IMR-90 (cell line): ENCODE data around the gene ERICH6. TPM values are rescaled to one million over a fixed set of nuclear protein-coding genes. Genes with fewer than 3 reads are reported as not detected.

Source experiments
- ATAC-seq: fragments of 200-7000 bp; cut with Tn5 transposase; 2 replicates; pipeline ENCODE4 v1.9.1; 2020; ENCODE audit warnings: low read depth, mild to moderate bottlenecking, moderate library complexity
- BruUV-seq: library from RNA; stranded (reverse); fragments of 400-500 nt; replicated peaks from 2 replicates; lab custom pipeline; 2021; lab: Mats Ljungman, UMichigan
- CTCF ChIA-PET: fragments of 300-600 bp; formaldehyde crosslinking; extraction: SDS; loops from one replicate; lab custom pipeline; 2021; ENCODE audit warnings: antibody characterized with exemption; lab: Yijun Ruan, JAX
- POLR2A ChIA-PET: fragments of 300-600 bp; sonication (Branson Sonifier 250); formaldehyde crosslinking; loops from one replicate; lab custom pipeline; 2022; ENCODE audit warnings: antibody characterized with exemption; ENCODE audit not compliant: unreplicated experiment; lab: Charles Lee
- DNase-seq: peaks from one replicate; pipeline ENCODE4 v3.0.0; 2013
- H2AFZ ChIP-seq: replicated peaks from 2 replicates; pipeline ENCODE3; 2013; ENCODE audit warnings: low read length, mild to moderate bottlenecking; ENCODE audit not compliant: poor library complexity
- H2AK5ac ChIP-seq: 2 replicates; pipeline ENCODE4 v1.6.1; 2013; ENCODE audit warnings: low read depth, low read length, inconsistent platforms
- H2AK9ac ChIP-seq: replicated peaks from 2 replicates; pipeline ENCODE3; 2013; ENCODE audit warnings: mild to moderate bottlenecking, low read depth, low read length, moderate library complexity; ENCODE audit not compliant: poor library complexity
- H2BK120ac ChIP-seq: 2 replicates; pipeline ENCODE4 v1.6.1; 2013; ENCODE audit warnings: low read depth, low read length, inconsistent platforms
- H2BK15ac ChIP-seq: 3 replicates; pipeline ENCODE4 v1.6.1; 2013; ENCODE audit warnings: low read depth, low read length, inconsistent platforms
- H2BK20ac ChIP-seq: 2 replicates; pipeline ENCODE4 v1.6.1; 2013; ENCODE audit warnings: low read depth, mild to moderate bottlenecking, inconsistent platforms, low read length, moderate library complexity
- H2BK5ac ChIP-seq: 2 replicates; pipeline ENCODE4 v1.6.1; 2013; ENCODE audit warnings: mild to moderate bottlenecking, low read depth, low read length, inconsistent platforms; ENCODE audit not compliant: poor library complexity, severe bottlenecking
- H3K14ac ChIP-seq: replicated peaks from 2 replicates; pipeline ENCODE4 v1.6.1; 2013; ENCODE audit warnings: low read depth, low read length, inconsistent platforms
- H3K18ac ChIP-seq: 2 replicates; pipeline ENCODE4 v1.6.1; 2013; ENCODE audit warnings: low read depth, low read length, control low read depth
- H3K23ac ChIP-seq: 2 replicates; pipeline ENCODE4 v1.6.1; 2013; ENCODE audit warnings: low read depth, low read length, inconsistent platforms
- H3K27ac ChIP-seq: 2 replicates; pipeline ENCODE4 v1.5.1; 2013; ENCODE audit warnings: mild to moderate bottlenecking, control low read depth, low read length; ENCODE audit not compliant: insufficient read depth
- H3K27me3 ChIP-seq: 2 replicates; pipeline ENCODE4 v1.6.1; 2013; ENCODE audit warnings: low read length; ENCODE audit not compliant: control insufficient read depth, insufficient read depth
- H3K36me3 ChIP-seq: 2 replicates; pipeline ENCODE4 v1.6.1; 2013; ENCODE audit warnings: low read length, mixed read lengths; ENCODE audit not compliant: control insufficient read depth, insufficient read depth
- H3K4ac ChIP-seq: 2 replicates; pipeline ENCODE4 v1.6.1; 2013; ENCODE audit warnings: low read depth, low read length, inconsistent platforms
- H3K4me1 ChIP-seq: 2 replicates; pipeline ENCODE4 v1.6.1; 2013; ENCODE audit warnings: low read length, mixed read lengths; ENCODE audit not compliant: control insufficient read depth, insufficient read depth
- H3K4me2 ChIP-seq: 2 replicates; pipeline ENCODE4 v1.6.1; 2013; ENCODE audit warnings: low read depth, mild to moderate bottlenecking, control low read depth, low read length, moderate library complexity
- H3K4me3 ChIP-seq: 2 replicates; pipeline ENCODE4 v1.5.1; 2013; ENCODE audit warnings: low read depth, mild to moderate bottlenecking, control low read depth, low read length, moderate library complexity; ENCODE audit not compliant: insufficient read depth
- H3K56ac ChIP-seq: 2 replicates; pipeline ENCODE4 v1.6.1; 2013; ENCODE audit warnings: low read length, inconsistent platforms; ENCODE audit not compliant: insufficient read depth; ENCODE audit errors: extremely low read depth
- H3K79me1 ChIP-seq, 2 experiments: 2 replicates each; pipeline ENCODE4 v1.6.1; 2013; ENCODE audit warnings: low read length in 2 of 2, inconsistent platforms in 1 of 2, low read depth in 1 of 2
- H3K9ac ChIP-seq: 2 replicates; pipeline ENCODE4 v1.6.1; 2013; ENCODE audit warnings: low read depth, low read length, control low read depth
- H3K9me1 ChIP-seq: 2 replicates; pipeline ENCODE4 v1.6.1; 2013; ENCODE audit warnings: low read length, inconsistent platforms; ENCODE audit not compliant: insufficient read depth
- H3K9me3 ChIP-seq: 2 replicates; pipeline ENCODE4 v1.6.1; 2013; ENCODE audit warnings: low read length; ENCODE audit not compliant: control insufficient read depth, insufficient read depth
- H4K20me1 ChIP-seq: 2 replicates; pipeline ENCODE4 v1.6.1; 2013; ENCODE audit warnings: low read length, inconsistent platforms; ENCODE audit not compliant: insufficient read depth
- H4K5ac ChIP-seq: 2 replicates; pipeline ENCODE4 v1.6.1; 2013; ENCODE audit warnings: mild to moderate bottlenecking, low read depth, low read length, control low read depth
- H4K8ac ChIP-seq, 2 experiments: 2 replicates each; pipeline ENCODE4 v1.6.1; 2013; ENCODE audit warnings: low read depth in 2 of 2, low read length in 2 of 2, control low read depth in 1 of 2, inconsistent platforms in 1 of 2
- H4K91ac ChIP-seq: 2 replicates; pipeline ENCODE4 v1.6.1; 2013; ENCODE audit warnings: low read depth, low read length, inconsistent platforms; ENCODE audit not compliant: insufficient read depth
- BHLHE40 ChIP-seq: fragments of 150-350 bp; IDR thresholded peaks from 2 replicates; pipeline ENCODE4 v1.6.1; 2016; ENCODE audit warnings: mild to moderate bottlenecking, low read depth, low read length
- CEBPB ChIP-seq: IDR thresholded peaks from 2 replicates; pipeline ENCODE4 v1.6.1; 2012; ENCODE audit warnings: low read depth, low read length, improper control_type of control experiment
- FOS ChIP-seq: fragments of 150-350 bp; IDR thresholded peaks from 2 replicates; pipeline ENCODE4 v1.6.1; 2016; ENCODE audit warnings: low read depth, low read length
- MXI1 ChIP-seq: IDR thresholded peaks from 2 replicates; pipeline ENCODE4 v1.6.1; 2012; ENCODE audit warnings: low read depth, mild to moderate bottlenecking, low read length, moderate library complexity, borderline replicate concordance
- RCOR1 ChIP-seq: IDR thresholded peaks from 2 replicates; pipeline ENCODE4 v1.6.1; 2012; ENCODE audit warnings: mild to moderate bottlenecking, low read length, improper control_type of control experiment; ENCODE audit not compliant: insufficient replicate concordance
- WGBS, 2 experiments: methylation state at CpG; one replicate each; pipeline versions ENCODE4 v1.1.5 to v1.1.7; 2013; ENCODE audit warnings: missing lambda C conversion rate in 2 of 2; ENCODE audit not compliant: insufficient read length in 1 of 2; ENCODE audit errors: extremely low coverage in 2 of 2; 5-methylcytosine and 5-hydroxymethylcytosine counted together
- dilution Hi-C: fragments of 300-500 bp; cut with HindIII; formaldehyde crosslinking; loops from one replicate; pipeline ENCODE4 v1.14.3; 2018; ENCODE audit warnings: low sequenced_read_pairs; ENCODE audit not compliant: unreplicated experiment
- in situ Hi-C: fragments of 300-500 bp; cut with MboI; formaldehyde crosslinking; loops from 3 replicates; pipeline ENCODE4 v1.14.3; 2019; ENCODE audit warnings: low sequenced_read_pairs, inconsistent platforms, mixed read lengths
- intact Hi-C: fragments of 100-400 bp; cut with micrococcal nuclease; formaldehyde crosslinking; loops from 2 replicates; pipeline ENCODE4 v1.10.0; 2022
- polyA plus RNA-seq, 3 experiments: library from polyadenylated mRNA; depleted of rRNA; stranded (reverse); fragments of >200 nt; gene quantifications; 2 replicates each; pipeline ENCODE4 v1.2.3, GENCODE V29; 2012; ENCODE audit warnings: low replicate concordance in 1 of 3
- total RNA-seq: library from RNA; depleted of rRNA; stranded (reverse); fragments of >200 nt; gene quantifications from 2 replicates; pipeline ENCODE4 v1.2.3, GENCODE V29; 2012
- TF ChIP-seq, protein P1 (sequence below): conservative IDR thresholded peaks from 2 replicates; pipeline ENCODE4 v1.5.1; 2012; ENCODE audit warnings: mild to moderate bottlenecking, low read depth, low read length, improper control_type of control experiment

ERICH6 gene
- total and polyA plus RNA-seq, 2 of the 4 experiments (the other 2 are of a cell fraction) = under 0.01 TPM; not detected in 1

DNA sequence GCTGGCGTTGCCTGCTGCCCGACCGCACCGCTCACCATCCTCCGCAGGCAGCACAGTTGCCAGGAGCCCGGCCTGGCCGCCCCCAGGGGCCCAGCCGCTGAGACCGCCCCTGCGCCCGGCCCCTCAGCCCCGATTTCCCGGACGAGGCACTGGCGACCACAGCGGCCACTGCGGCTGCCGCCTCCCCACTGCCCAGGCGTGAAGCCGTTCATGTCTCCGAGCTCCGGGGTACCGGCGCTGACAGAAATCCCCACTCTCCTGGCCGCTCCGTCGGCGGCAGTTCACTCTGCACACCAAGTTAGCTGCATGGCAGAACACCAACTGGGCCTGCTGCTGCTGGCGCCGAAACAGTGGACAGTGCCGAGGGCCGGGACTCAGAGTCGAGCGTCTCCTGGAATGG lies 92.1 kb downstream of the ERICH6 start:
- H3K79me1 ChIP-seq = peaks cover 8 to 40% of the 10 kb centered on the region in 2 experiments; a peak in 2 of 4 replicates
- in situ Hi-C loops (no loop called here), intact Hi-C loops (no loop called here), dilution Hi-C loops (no loop called here)
- H2AK9ac ChIP-seq = no peak overlapping the region
- no peak overlapping the region for H2AFZ ChIP-seq
- no peak overlapping the region for H3K23ac ChIP-seq
- no peaks in the 10 kb centered on the region for H3K4me1 ChIP-seq
- H3K9me3 ChIP-seq = no peaks in the 10 kb centered on the region
- no peak overlapping the region for H3K9ac ChIP-seq
- DNase-seq (no peak), ATAC-seq (no peak)
- TF ChIP-seq RCOR1 (no peak), FOS (no peak), BHLHE40 (no peak), CEBPB (no peak), MXI1 (no peak)
- TF ChIP-seq, protein P1, sequence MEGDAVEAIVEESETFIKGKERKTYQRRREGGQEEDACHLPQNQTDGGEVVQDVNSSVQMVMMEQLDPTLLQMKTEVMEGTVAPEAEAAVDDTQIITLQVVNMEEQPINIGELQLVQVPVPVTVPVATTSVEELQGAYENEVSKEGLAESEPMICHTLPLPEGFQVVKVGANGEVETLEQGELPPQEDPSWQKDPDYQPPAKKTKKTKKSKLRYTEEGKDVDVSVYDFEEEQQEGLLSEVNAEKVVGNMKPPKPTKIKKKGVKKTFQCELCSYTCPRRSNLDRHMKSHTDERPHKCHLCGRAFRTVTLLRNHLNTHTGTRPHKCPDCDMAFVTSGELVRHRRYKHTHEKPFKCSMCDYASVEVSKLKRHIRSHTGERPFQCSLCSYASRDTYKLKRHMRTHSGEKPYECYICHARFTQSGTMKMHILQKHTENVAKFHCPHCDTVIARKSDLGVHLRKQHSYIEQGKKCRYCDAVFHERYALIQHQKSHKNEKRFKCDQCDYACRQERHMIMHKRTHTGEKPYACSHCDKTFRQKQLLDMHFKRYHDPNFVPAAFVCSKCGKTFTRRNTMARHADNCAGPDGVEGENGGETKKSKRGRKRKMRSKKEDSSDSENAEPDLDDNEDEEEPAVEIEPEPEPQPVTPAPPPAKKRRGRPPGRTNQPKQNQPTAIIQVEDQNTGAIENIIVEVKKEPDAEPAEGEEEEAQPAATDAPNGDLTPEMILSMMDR = no peak
- 91% methylated on average over 22 of the region's 34 CpGs; no CpG with 5 or more reads in 1 of the 2 experiments for WGBS, 2 experiments
- no peak overlapping the region for H2BK20ac ChIP-seq
- ChIA-PET CTCF (no interaction called here), POLR2A (no interaction called here)
- H3K56ac ChIP-seq = no peak overlapping the region
- no peak overlapping the region for H3K4me2 ChIP-seq
- no peaks in the 10 kb centered on the region; the same call in 1 of the 2 replicates for H3K9me1 ChIP-seq
- H2AK5ac ChIP-seq = no peak overlapping the region
- H4K5ac ChIP-seq = no peak overlapping the region
- BruUV-seq = no TSS peak
- no peak overlapping the region for H3K27ac ChIP-seq
- H3K18ac ChIP-seq = no peak overlapping the region
- no peak overlapping the region for H4K8ac ChIP-seq
- no peak overlapping the region for H2BK120ac ChIP-seq
- H3K4me3 ChIP-seq = no peak overlapping the region
- peaks cover 32% of the 10 kb centered on the region for H4K20me1 ChIP-seq
- H3K4ac ChIP-seq = no peak overlapping the region
- H2BK5ac ChIP-seq = no peak overlapping the region
- no peak overlapping the region for H3K14ac ChIP-seq
- no peak overlapping the region for H4K91ac ChIP-seq
- no peak overlapping the region for H2BK15ac ChIP-seq
- H3K27me3 ChIP-seq = no peaks in the 10 kb centered on the region
- peaks cover 5% of the 10 kb centered on the region for H3K36me3 ChIP-seq
